Smooth muscle cell (in vitro differentiated cells): ENCODE results near the gene PLA2G10. TPM values are rescaled to one million over a fixed set of nuclear protein-coding genes. Genes with fewer than 3 reads are reported as not detected.

Source experiments
- DNase-seq: peaks from one replicate; lab custom pipeline; 2025; ENCODE audit not compliant: unreplicated experiment; lab: John Stamatoyannopoulos, UW
- H2AFZ ChIP-seq: fragments of 200-600 bp; sonication (generic); 2 replicates; pipeline ENCODE4 v1.6.0; 2016; ENCODE audit warnings: antibody characterized with exemption, low read depth, mild to moderate bottlenecking
- H3F3A ChIP-seq: fragments of 200-600 bp; sonication (generic); 2 replicates; pipeline ENCODE4 v1.6.0; 2017; ENCODE audit warnings: antibody characterized with exemption, low read depth
- H3K27ac ChIP-seq: fragments of 200-600 bp; sonication (generic); 2 replicates; pipeline ENCODE4 v1.5.1; 2016; ENCODE audit warnings: low read depth, mild to moderate bottlenecking
- H3K27me3 ChIP-seq: fragments of 200-600 bp; sonication (generic); 2 replicates; pipeline ENCODE4 v1.6.1; 2016; ENCODE audit warnings: low read depth, mild to moderate bottlenecking
- H3K36me3 ChIP-seq: fragments of 200-600 bp; sonication (generic); 2 replicates; pipeline ENCODE4 v1.5.1; 2016; ENCODE audit warnings: low read depth
- H3K4me1 ChIP-seq: fragments of 200-600 bp; sonication (generic); 2 replicates; pipeline ENCODE4 v1.5.1; 2016; ENCODE audit warnings: low read depth
- H3K4me2 ChIP-seq: fragments of 200-600 bp; sonication (generic); 2 replicates; pipeline ENCODE4 v1.6.0; 2016; ENCODE audit warnings: mild to moderate bottlenecking
- H3K4me3 ChIP-seq: fragments of 200-600 bp; sonication (generic); 2 replicates; pipeline ENCODE4 v1.5.1; 2016; ENCODE audit warnings: mild to moderate bottlenecking
- H3K79me2 ChIP-seq: fragments of 200-600 bp; sonication (generic); 2 replicates; pipeline ENCODE4 v1.6.0; 2016; ENCODE audit warnings: low read depth, mild to moderate bottlenecking
- H3K9ac ChIP-seq: fragments of 200-600 bp; sonication (generic); 2 replicates; pipeline ENCODE4 v1.6.0; 2016; ENCODE audit warnings: low read depth
- H3K9me3 ChIP-seq: fragments of 200-600 bp; sonication (generic); replicated peaks from 2 replicates; pipeline ENCODE4 v1.5.1; 2016; ENCODE audit warnings: low read depth
- H4K20me1 ChIP-seq: fragments of 200-600 bp; sonication (generic); 2 replicates; pipeline ENCODE4 v1.6.0; 2016; ENCODE audit warnings: low read depth
- WGBS: methylation state at CpG from one replicate; pipeline ENCODE4 v1.1.7; 2016; ENCODE audit warnings: low lambda C conversion rate; 5-methylcytosine and 5-hydroxymethylcytosine counted together
- polyA plus RNA-seq: library from polyadenylated mRNA; unstranded; fragments of >200 nt; fragmentation: Nextera tagmentation; extraction: Ambion mirVana; gene quantifications from 2 replicates; pipeline ENCODE4 v1.2.1, GENCODE V29; 2016
- total RNA-seq: library from RNA; depleted of rRNA; stranded (reverse); fragments of >200 nt; gene quantifications from 2 replicates; pipeline ENCODE4 v1.2.3, GENCODE V29; 2014
- TF ChIP-seq, protein P1 (sequence below): fragments of 200-600 bp; sonication (generic); IDR thresholded peaks from 2 replicates; pipeline ENCODE4 v1.5.1; 2017; ENCODE audit warnings: borderline replicate concordance, mild to moderate bottlenecking, antibody characterized with exemption; ENCODE audit not compliant: insufficient read depth, poor library complexity, severe bottlenecking

Gene PLA2G10
- total and polyA plus RNA-seq, 2 experiments from 2014 or later: not detected

DNA sequence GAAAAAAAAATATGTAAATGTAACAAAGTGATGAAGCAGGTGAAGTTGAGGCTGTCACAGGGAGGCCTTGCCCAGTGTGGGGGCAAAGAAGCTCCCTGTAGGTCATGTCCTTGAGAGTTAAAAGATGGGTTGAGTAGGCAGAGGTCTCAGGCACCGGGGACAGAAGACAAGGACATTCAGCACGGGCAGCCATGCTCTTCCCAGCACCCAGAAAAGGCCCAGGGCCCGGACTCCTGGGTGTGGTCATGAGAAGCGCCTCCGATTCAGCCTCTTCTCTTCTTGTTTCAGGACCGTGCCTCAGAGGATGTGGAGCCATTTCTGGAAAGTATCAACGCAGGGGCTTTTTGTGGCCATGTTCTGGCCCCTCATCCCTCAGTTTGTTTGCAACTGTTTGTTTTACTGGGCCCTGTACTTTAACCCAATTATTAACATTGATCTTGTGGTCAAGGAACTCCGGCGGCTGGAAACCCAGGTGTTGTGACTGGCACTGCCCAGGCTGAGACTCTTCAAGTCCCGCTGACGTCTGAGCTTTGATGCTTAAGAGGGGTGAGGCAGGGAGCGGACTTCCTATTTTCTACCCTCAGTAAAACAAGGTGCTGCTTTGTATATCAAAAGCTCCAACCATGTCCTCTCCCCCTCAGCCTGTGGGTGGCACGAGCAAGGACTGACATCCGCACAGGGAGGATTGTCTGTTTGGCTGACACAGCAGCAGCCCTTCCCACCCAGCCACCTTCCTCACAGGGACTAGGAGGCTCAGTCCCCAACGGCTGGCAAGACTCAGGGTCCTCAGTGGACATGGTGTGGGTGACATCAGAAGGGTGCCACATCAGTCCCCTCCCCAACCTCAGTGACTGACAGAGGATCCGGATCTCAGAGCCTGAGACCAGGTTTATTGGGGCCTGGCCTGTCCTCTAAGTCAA is 26.5 kb downstream of the PLA2G10 start:
- no peak overlapping the region for H3K9ac ChIP-seq
- H3K27ac ChIP-seq: no peak overlapping the region
- H3K79me2 ChIP-seq: no peaks in the 10 kb centered on the region
- H3K9me3 ChIP-seq: no peaks in the 10 kb centered on the region
- H4K20me1 ChIP-seq: no peaks in the 10 kb centered on the region
- no peak overlapping the region for H3K4me2 ChIP-seq
- no peak overlapping the region for H2AFZ ChIP-seq
- H3K4me3 ChIP-seq: no peak overlapping the region
- H3F3A ChIP-seq: no peaks in the 10 kb centered on the region
- no peaks in the 10 kb centered on the region for H3K4me1 ChIP-seq
- H3K36me3 ChIP-seq: peaks cover 2% of the 10 kb centered on the region
- no peak for DNase-seq
- WGBS: 96% methylated on average over 16 of the region's 16 CpGs
- TF ChIP-seq, protein P1, sequence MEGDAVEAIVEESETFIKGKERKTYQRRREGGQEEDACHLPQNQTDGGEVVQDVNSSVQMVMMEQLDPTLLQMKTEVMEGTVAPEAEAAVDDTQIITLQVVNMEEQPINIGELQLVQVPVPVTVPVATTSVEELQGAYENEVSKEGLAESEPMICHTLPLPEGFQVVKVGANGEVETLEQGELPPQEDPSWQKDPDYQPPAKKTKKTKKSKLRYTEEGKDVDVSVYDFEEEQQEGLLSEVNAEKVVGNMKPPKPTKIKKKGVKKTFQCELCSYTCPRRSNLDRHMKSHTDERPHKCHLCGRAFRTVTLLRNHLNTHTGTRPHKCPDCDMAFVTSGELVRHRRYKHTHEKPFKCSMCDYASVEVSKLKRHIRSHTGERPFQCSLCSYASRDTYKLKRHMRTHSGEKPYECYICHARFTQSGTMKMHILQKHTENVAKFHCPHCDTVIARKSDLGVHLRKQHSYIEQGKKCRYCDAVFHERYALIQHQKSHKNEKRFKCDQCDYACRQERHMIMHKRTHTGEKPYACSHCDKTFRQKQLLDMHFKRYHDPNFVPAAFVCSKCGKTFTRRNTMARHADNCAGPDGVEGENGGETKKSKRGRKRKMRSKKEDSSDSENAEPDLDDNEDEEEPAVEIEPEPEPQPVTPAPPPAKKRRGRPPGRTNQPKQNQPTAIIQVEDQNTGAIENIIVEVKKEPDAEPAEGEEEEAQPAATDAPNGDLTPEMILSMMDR: no peak
- no peaks in the 10 kb centered on the region for H3K27me3 ChIP-seq

GRCh38 chr16:14658063-14658462 is 36.0 kb downstream of the PLA2G10 start:
- TF ChIP-seq, protein P1: no peak
- Histone ChIP-seq H3K79me2 (no peaks in the 10 kb centered on the region), H3K9ac (no peak overlapping the region), H3K4me1 (no peaks in the 10 kb centered on the region), H3K9me3 (no peaks in the 10 kb centered on the region), H3K27ac (no peak overlapping the region), H3K36me3 (peaks cover 14% of the 10 kb centered on the region), H3K4me2 (no peak overlapping the region), H2AFZ (no peak overlapping the region), H4K20me1 (peaks cover 7% of the 10 kb centered on the region), H3K4me3 (no peak overlapping the region), H3K27me3 (no peaks in the 10 kb centered on the region), H3F3A (no peaks in the 10 kb centered on the region)
- no peak for DNase-seq
- WGBS: 96% methylated on average over 2 of the region's 2 CpGs

GRCh38 chr16:14652726-14653125 is 41.4 kb downstream of the PLA2G10 start:
- Histone ChIP-seq H3K4me2 (no peak overlapping the region), H3K9ac (no peak overlapping the region), H3K4me3 (no peak overlapping the region), H3K4me1 (no peaks in the 10 kb centered on the region), H3K79me2 (no peaks in the 10 kb centered on the region), H3F3A (no peaks in the 10 kb centered on the region), H3K27me3 (no peaks in the 10 kb centered on the region), H2AFZ (no peak overlapping the region), H3K36me3 (peaks cover 28% of the 10 kb centered on the region), H3K27ac (no peak overlapping the region), H4K20me1 (peaks cover 25% of the 10 kb centered on the region), H3K9me3 (no peaks in the 10 kb centered on the region)
- no peak for DNase-seq
- 95% methylated on average over 2 of the region's 2 CpGs for WGBS
- TF ChIP-seq, protein P1: no peak

DNA sequence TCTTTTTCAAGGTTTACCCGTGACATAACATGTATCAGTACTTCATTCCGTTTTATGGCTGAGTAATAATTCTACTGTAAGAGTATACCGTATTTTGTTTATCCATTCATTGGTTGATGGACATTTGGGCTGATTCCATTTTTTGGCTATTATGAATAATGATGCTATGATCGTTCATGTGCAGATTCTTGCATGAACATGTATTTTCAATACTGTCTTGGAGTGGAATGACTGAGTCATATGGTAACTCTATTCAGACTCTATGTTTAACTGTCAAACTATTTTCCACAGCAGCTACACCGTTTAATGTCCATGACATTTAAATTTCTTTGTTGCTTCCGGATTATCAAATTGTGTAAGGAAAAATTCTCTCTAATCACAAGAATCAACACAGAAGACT is 43.5 kb downstream of the PLA2G10 start:
- no peaks in the 10 kb centered on the region for H3K27me3 ChIP-seq
- no peak overlapping the region for H3K4me3 ChIP-seq
- TF ChIP-seq, protein P1: no peak
- no peak for DNase-seq
- no peak overlapping the region for H3K27ac ChIP-seq
- H3K9ac ChIP-seq: no peak overlapping the region
- 94% methylated on average over 6 of the region's 6 CpGs for WGBS
- peaks cover 3% of the 10 kb centered on the region for H3K79me2 ChIP-seq
- no peak overlapping the region for H3K4me2 ChIP-seq
- H3F3A ChIP-seq: no peaks in the 10 kb centered on the region
- H4K20me1 ChIP-seq: peaks cover 44% of the 10 kb centered on the region
- H3K36me3 ChIP-seq: peaks cover 31% of the 10 kb centered on the region
- H2AFZ ChIP-seq: no peak overlapping the region
- no peaks in the 10 kb centered on the region for H3K9me3 ChIP-seq
- no peaks in the 10 kb centered on the region for H3K4me1 ChIP-seq
